Measurements from ENCODE around the gene TLDC2. TPM values are rescaled to one million over a fixed set of nuclear protein-coding genes. Genes with fewer than 3 reads are reported as not detected.

The TLDC2 gene
- total RNA-seq, 1 experiment from 2014 or later: 0.32 TPM

GRCh38 chr20:36872852-36873251 lies 3.1 kb upstream of the TLDC2 start:
- DNase-seq (ENCODE audit: low read depth, low spot score): no peak
- no peaks in the 10 kb centered on the region for H3K9me3 ChIP-seq (ENCODE audit: control insufficient read depth in 1 of 2, insufficient read depth in 1 of 2, low read depth in 1 of 2, low read length in 2 of 2)
- no peaks in the 10 kb centered on the region for H3K79me2 ChIP-seq (ENCODE audit: insufficient read depth, low read length)
- no peaks in the 10 kb centered on the region for H3K9me2 ChIP-seq (ENCODE audit: insufficient read depth)
- POLR2A ChIA-PET: no interaction called here
- no peak for ATAC-seq
- H3K27ac ChIP-seq (ENCODE audit: low read depth, low read length): no peak overlapping the region
- no peak overlapping the region for H2AFZ ChIP-seq (ENCODE audit: low read depth, low read length, poor library complexity, severe bottlenecking)
- no peaks in the 10 kb centered on the region for H3K27me3 ChIP-seq (ENCODE audit: insufficient read depth, low read length)
- CTCF ChIA-PET: interaction anchor here (1.4 kb wide), 1 partner anchor 14 kb away, joined by 4 read pairs; no protein-coding TSS in a partner anchor
- no peak for TF ChIP-seq CTCF (IDR thresholded peaks at IDR 0.05 in 2 of 3, conservative IDR thresholded peaks at IDR 0.05 in 1 of 3; ENCODE audit: borderline replicate concordance in 1 of 3, insufficient read depth in 1 of 3, low read depth in 2 of 3, low read length in 2 of 3)
- TF ChIP-seq POLR2AphosphoS5 (IDR thresholded peaks at IDR 0.05; ENCODE audit: low read depth, low read length): no peak
- TF ChIP-seq CBX3 (IDR thresholded peaks at IDR 0.05; ENCODE audit: low read depth): no peak
- TF ChIP-seq SP1 (IDR thresholded peaks at IDR 0.05; ENCODE audit: low read depth): no peak
- TF ChIP-seq FOSL1 (IDR thresholded peaks at IDR 0.05; ENCODE audit: low read depth): no peak
- TF ChIP-seq EGR1 (IDR thresholded peaks at IDR 0.05; ENCODE audit: low read depth): no peak
- no peak for TF ChIP-seq TCF7L2 (IDR thresholded peaks at IDR 0.05; ENCODE audit: borderline replicate concordance, extremely low read depth, insufficient read depth, insufficient read length)
- TF ChIP-seq YY1 (IDR thresholded peaks at IDR 0.05; ENCODE audit: extremely low read depth, insufficient replicate concordance, low read depth, low read length): no peak
- no peak for TF ChIP-seq ZFX (IDR thresholded peaks at IDR 0.05)
- no peak for TF ChIP-seq POLR2A (IDR thresholded peaks at IDR 0.05; ENCODE audit: borderline replicate concordance, extremely low read depth, insufficient read depth, insufficient read length)
- no peak for TF ChIP-seq EZH2phosphoT487 (IDR thresholded peaks at IDR 0.05; ENCODE audit: borderline replicate concordance)
- no peak for TF ChIP-seq EZH2 (IDR thresholded peaks at IDR 0.05)
- no peak for TF ChIP-seq ZNF274 (IDR thresholded peaks at IDR 0.05; ENCODE audit: low read depth, low read length)
- no peak for TF ChIP-seq CEBPB (IDR thresholded peaks at IDR 0.05; ENCODE audit: low read depth)
- no peak for TF ChIP-seq SRF (IDR thresholded peaks at IDR 0.05; ENCODE audit: low read depth)
- TF ChIP-seq ZBTB33 (IDR thresholded peaks at IDR 0.05; ENCODE audit: extremely low read depth, insufficient replicate concordance, low read length): no peak
- no peak for TF ChIP-seq JUND (IDR thresholded peaks at IDR 0.05)
- no peak for TF ChIP-seq ATF3 (IDR thresholded peaks at IDR 0.05)
- no peak overlapping the region for H3K4me2 ChIP-seq (ENCODE audit: low read length)
- peaks cover 0 to 23% of the 10 kb centered on the region in 2 experiments; a peak in 1 of 4 replicates for H3K4me1 ChIP-seq (ENCODE audit: control insufficient read depth in 1 of 2, insufficient read depth in 2 of 2, low read length in 2 of 2)
- intact Hi-C loops (cut with micrococcal nuclease): no loop called here
- H3K9ac ChIP-seq (ENCODE audit: low read length): no peak overlapping the region
- H4K20me1 ChIP-seq (ENCODE audit: insufficient read depth): no peaks in the 10 kb centered on the region
- RAD21 ChIA-PET (ENCODE audit: low non-redundant PET in 1 of 2, low total read pairs in 2 of 2, uncharacterized antibody in 2 of 2, unreplicated experiment in 2 of 2): no interaction called here
- BruUV-seq (replicated peaks): no TSS peak
- H3K4me3 ChIP-seq (replicated peaks in 1 of 2; ENCODE audit: low read depth in 1 of 2, low read length in 2 of 2): no peak overlapping the region
- H3K36me3 ChIP-seq (ENCODE audit: control insufficient read depth in 1 of 2, insufficient read depth in 2 of 2, low read length in 2 of 2): no peaks in the 10 kb centered on the region
